Esophagus muscularis mucosa (tissue), 4 donors: ENCODE data around the gene CYBB. TPM values are rescaled to one million over a fixed set of nuclear protein-coding genes. Genes with fewer than 3 reads are reported as not detected.

Source experiments
- DNase-seq: peaks from one replicate; pipeline ENCODE4 v3.0.0-alpha.2; 2017; ENCODE audit errors: extremely low spot score
- H3K27ac ChIP-seq, 4 donors: fragments of 200-600 bp; sonication (generic); replicated peaks in 1 of 4; 1 replicate in 3 of 4; 2 replicates in 1 of 4; pipeline ENCODE4 v1.5.1; 2016 to 2019; ENCODE audit warnings: mild to moderate bottlenecking in 1 of 4
- H3K27me3 ChIP-seq, 4 donors: fragments of 200-600 bp; sonication (generic); one replicate each; pipeline versions ENCODE4 v1.5.1 to v1.6.0; 2016 to 2019
- H3K36me3 ChIP-seq, 4 donors: fragments of 200-600 bp; sonication (generic); one replicate each; pipeline ENCODE4 v1.5.1; 2016 to 2019
- H3K4me1 ChIP-seq, 4 donors: fragments of 200-600 bp; sonication (generic); one replicate each; pipeline ENCODE4 v1.5.1; 2016 to 2019
- H3K4me3 ChIP-seq, 4 donors: fragments of 200-600 bp; sonication (generic); 1 replicate in 2 of 4; 2 replicates in 2 of 4; pipeline ENCODE4 v1.5.1; 2016 to 2019; ENCODE audit warnings: mild to moderate bottlenecking in 4 of 4, moderate library complexity in 1 of 4
- H3K9me3 ChIP-seq, 4 donors: fragments of 200-600 bp; sonication (generic); 1 replicate in 3 of 4; 2 replicates in 1 of 4; pipeline ENCODE4 v1.5.1; 2016 to 2019
- CTCF ChIP-seq, 3 experiments: fragments of 200-600 bp in 2 of 3; fragments of 450-650 bp in 1 of 3; sonication (generic) in 2 of 3; IDR thresholded peaks; one replicate each; pipeline ENCODE4 v1.5.1; 2017 to 2019; ENCODE audit warnings: antibody characterized with exemption in 3 of 3, mild to moderate bottlenecking in 2 of 3, moderate library complexity in 1 of 3
- EP300 ChIP-seq: sonication (generic); formaldehyde crosslinking; IDR thresholded peaks from one replicate; pipeline ENCODE4 v1.6.1; 2017; ENCODE audit warnings: antibody characterized with exemption
- POLR2A ChIP-seq: fragments of 450-650 bp; IDR thresholded peaks from one replicate; pipeline ENCODE4 v1.6.1; 2017; ENCODE audit warnings: antibody characterized with exemption, moderate library complexity, mild to moderate bottlenecking, low read depth
- POLR2AphosphoS5 ChIP-seq, 2 donors: sonication (generic); formaldehyde crosslinking; IDR thresholded peaks; one replicate each; pipeline ENCODE4 v1.6.1; 2017; ENCODE audit warnings: antibody characterized with exemption in 2 of 2
- WGBS: methylation state at CpG from one replicate; pipeline ENCODE4 v1.1.5; 2018; 5-methylcytosine and 5-hydroxymethylcytosine counted together
- intact Hi-C: fragments of 100-400 bp; cut with DNase I; formaldehyde crosslinking; loops from one replicate; pipeline ENCODE4 v1.15.1; 2023
- total RNA-seq, 4 donors: library from RNA; depleted of rRNA; stranded (reverse); fragments of >200 nt; gene quantifications; one replicate each; pipeline versions ENCODE4 v1.1.0 to v1.2.1, GENCODE V29; 2016

The CYBB gene
- total RNA-seq, 4 donors from 2014 or later = 11.4 to 24.5 (median 14.0) TPM

- intact Hi-C loops = no loop called here
- no peak overlapping the region for H3K27ac ChIP-seq
- WGBS = 65% methylated on average over 4 of the region's 4 CpGs
- no peak overlapping the region for H3K4me3 ChIP-seq
- no peak for DNase-seq
- H3K4me1 ChIP-seq = no peaks in the 10 kb centered on the region
- TF ChIP-seq EP300 = no peak
- no peak for TF ChIP-seq POLR2A
- no peak for TF ChIP-seq CTCF (IDR thresholded peaks at IDR 0.05)
- TF ChIP-seq POLR2AphosphoS5 (IDR thresholded peaks at IDR 0.05) = no peak
- no peaks in the 10 kb centered on the region for H3K27me3 ChIP-seq
- H3K36me3 ChIP-seq = no peaks in the 10 kb centered on the region
- H3K9me3 ChIP-seq = no peaks in the 10 kb centered on the region
These were observed 33.7 kb downstream of the CYBB start for GRCh38 chrX:37813570-37813969.

- TF ChIP-seq EP300 = no peak
- no peak for TF ChIP-seq CTCF (IDR thresholded peaks at IDR 0.05)
- TF ChIP-seq POLR2A = no peak
- no peak for TF ChIP-seq POLR2AphosphoS5 (IDR thresholded peaks at IDR 0.05)
- H3K27ac ChIP-seq = no peak overlapping the region
- no peaks in the 10 kb centered on the region for H3K4me1 ChIP-seq
- no peaks in the 10 kb centered on the region for H3K9me3 ChIP-seq
- H3K36me3 ChIP-seq = no peaks in the 10 kb centered on the region
- H3K4me3 ChIP-seq = no peak overlapping the region
- DNase-seq = no peak
- WGBS = 79% methylated on average over 5 of the region's 5 CpGs
- H3K27me3 ChIP-seq = no peaks in the 10 kb centered on the region
- intact Hi-C loops = no loop called here
These were observed 35.5 kb downstream of the CYBB start for GRCh38 chrX:37815366-37815765.

GRCh38 chrX:37816766-37817165 lies 36.9 kb downstream of the CYBB start:
- Histone ChIP-seq H3K9me3 (no peaks in the 10 kb centered on the region), H3K27ac (no peak overlapping the region), H3K27me3 (no peaks in the 10 kb centered on the region), H3K4me1 (no peaks in the 10 kb centered on the region), H3K4me3 (no peak overlapping the region), H3K36me3 (no peaks in the 10 kb centered on the region)
- TF ChIP-seq EP300 = no peak
- TF ChIP-seq POLR2A = no peak
- TF ChIP-seq POLR2AphosphoS5 (IDR thresholded peaks at IDR 0.05) = no peak
- TF ChIP-seq CTCF (IDR thresholded peaks at IDR 0.05) = no peak
- 65% methylated on average over 4 of the region's 4 CpGs for WGBS
- DNase-seq = no peak
- intact Hi-C loops = no loop called here

- DNase-seq = no peak
- H3K36me3 ChIP-seq = no peaks in the 10 kb centered on the region
- H3K4me1 ChIP-seq = no peaks in the 10 kb centered on the region
- H3K27me3 ChIP-seq = no peaks in the 10 kb centered on the region
- no peak overlapping the region for H3K4me3 ChIP-seq
- no peak overlapping the region for H3K27ac ChIP-seq
- intact Hi-C loops = no loop called here
- 70% methylated on average over 2 of the region's 2 CpGs for WGBS
- TF ChIP-seq POLR2A (no peak), CTCF (IDR thresholded peaks at IDR 0.05) (no peak), EP300 (no peak)
- no peaks in the 10 kb centered on the region for H3K9me3 ChIP-seq
These were observed 37.3 kb downstream of the CYBB start for GRCh38 chrX:37817176-37817575.

GRCh38 chrX:37817579-37817978 lies 37.7 kb downstream of the CYBB start:
- 50% methylated on average over 3 of the region's 3 CpGs for WGBS
- intact Hi-C loops = no loop called here

More at GRCh38 chrX:37817579-37817978, 37.7 kb downstream of the CYBB start:
- no peak for DNase-seq
- Histone ChIP-seq H3K4me3 (no peak overlapping the region), H3K4me1 (no peaks in the 10 kb centered on the region), H3K36me3 (no peaks in the 10 kb centered on the region), H3K27me3 (no peaks in the 10 kb centered on the region), H3K9me3 (no peaks in the 10 kb centered on the region), H3K27ac (no peak overlapping the region)
- no peak for TF ChIP-seq EP300
- no peak for TF ChIP-seq POLR2AphosphoS5 (IDR thresholded peaks at IDR 0.05)
- TF ChIP-seq POLR2A = no peak
- no peak for TF ChIP-seq CTCF (IDR thresholded peaks at IDR 0.05)
